ENCODE results near the gene SACS. TPM values are rescaled to one million over a fixed set of nuclear protein-coding genes. Genes with fewer than 3 reads are reported as not detected.

SACS gene
- total RNA-seq, 1 experiment from 2014 or later: 19.8 TPM

DNA sequence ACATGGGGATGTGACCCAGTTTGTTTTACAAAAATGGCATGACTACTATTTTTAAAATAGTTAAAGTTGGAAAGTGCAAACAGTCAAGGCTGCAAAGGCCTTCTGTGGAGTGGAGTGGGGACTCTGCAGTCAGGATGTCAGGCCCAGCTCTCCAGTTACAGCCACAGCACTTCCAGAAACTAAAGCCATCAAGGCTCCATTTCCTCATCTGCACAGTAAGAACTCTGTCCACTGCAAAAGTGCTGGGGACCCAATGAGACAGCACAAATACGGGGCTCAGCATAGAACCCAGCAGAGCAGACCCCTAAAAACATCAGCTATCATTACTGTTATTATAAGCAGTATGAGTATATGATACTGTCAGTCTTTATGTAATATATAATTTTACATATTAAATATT is 73.6 kb downstream of the SACS start:
- Histone ChIP-seq H3K27me3 (ENCODE audit: control insufficient read depth, insufficient read depth, low read length) (no peaks in the 10 kb centered on the region), H3K36me3 (ENCODE audit: control insufficient read depth, insufficient read depth, low read length) (peaks cover 7% of the 10 kb centered on the region; the same call in 1 of the 2 replicates), H3K27ac (ENCODE audit: low read length) (no peak overlapping the region), H3K4me1 (ENCODE audit: control insufficient read depth, insufficient read depth, low read length) (no peaks in the 10 kb centered on the region), H3K4me3 (ENCODE audit: low read depth in 2 of 2, low read length in 2 of 2) (no peak overlapping the region), H3K9me3 (ENCODE audit: control insufficient read depth, insufficient read depth, low read depth, low read length) (no peaks in the 10 kb centered on the region)
- BruUV-seq (replicated peaks): no TSS peak
- in situ Hi-C loops (cut with HindIII; ENCODE audit: low pct_unique_long_range_greater_than_20kb, low sequenced_read_pairs): no loop called here
- POLR2A ChIA-PET: no interaction called here
- DNase-seq (ENCODE audit: low read depth, low spot score) (no peak), ATAC-seq (no peak)
- CTCF ChIA-PET: no interaction called here
- intact Hi-C loops (cut with micrococcal nuclease; ENCODE audit: unreplicated experiment): no loop called here
- TF ChIP-seq, protein P1, sequence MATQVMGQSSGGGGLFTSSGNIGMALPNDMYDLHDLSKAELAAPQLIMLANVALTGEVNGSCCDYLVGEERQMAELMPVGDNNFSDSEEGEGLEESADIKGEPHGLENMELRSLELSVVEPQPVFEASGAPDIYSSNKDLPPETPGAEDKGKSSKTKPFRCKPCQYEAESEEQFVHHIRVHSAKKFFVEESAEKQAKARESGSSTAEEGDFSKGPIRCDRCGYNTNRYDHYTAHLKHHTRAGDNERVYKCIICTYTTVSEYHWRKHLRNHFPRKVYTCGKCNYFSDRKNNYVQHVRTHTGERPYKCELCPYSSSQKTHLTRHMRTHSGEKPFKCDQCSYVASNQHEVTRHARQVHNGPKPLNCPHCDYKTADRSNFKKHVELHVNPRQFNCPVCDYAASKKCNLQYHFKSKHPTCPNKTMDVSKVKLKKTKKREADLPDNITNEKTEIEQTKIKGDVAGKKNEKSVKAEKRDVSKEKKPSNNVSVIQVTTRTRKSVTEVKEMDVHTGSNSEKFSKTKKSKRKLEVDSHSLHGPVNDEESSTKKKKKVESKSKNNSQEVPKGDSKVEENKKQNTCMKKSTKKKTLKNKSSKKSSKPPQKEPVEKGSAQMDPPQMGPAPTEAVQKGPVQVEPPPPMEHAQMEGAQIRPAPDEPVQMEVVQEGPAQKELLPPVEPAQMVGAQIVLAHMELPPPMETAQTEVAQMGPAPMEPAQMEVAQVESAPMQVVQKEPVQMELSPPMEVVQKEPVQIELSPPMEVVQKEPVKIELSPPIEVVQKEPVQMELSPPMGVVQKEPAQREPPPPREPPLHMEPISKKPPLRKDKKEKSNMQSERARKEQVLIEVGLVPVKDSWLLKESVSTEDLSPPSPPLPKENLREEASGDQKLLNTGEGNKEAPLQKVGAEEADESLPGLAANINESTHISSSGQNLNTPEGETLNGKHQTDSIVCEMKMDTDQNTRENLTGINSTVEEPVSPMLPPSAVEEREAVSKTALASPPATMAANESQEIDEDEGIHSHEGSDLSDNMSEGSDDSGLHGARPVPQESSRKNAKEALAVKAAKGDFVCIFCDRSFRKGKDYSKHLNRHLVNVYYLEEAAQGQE (IDR thresholded peaks at IDR 0.05; ENCODE audit: insufficient read depth in 1 of 2, low read depth in 2 of 2, low read length in 1 of 2): no peak
- no peak for TF ChIP-seq POLR2AphosphoS5 (IDR thresholded peaks at IDR 0.05; ENCODE audit: low read depth, low read length)
- TF ChIP-seq SIN3A (IDR thresholded peaks at IDR 0.05; ENCODE audit: borderline replicate concordance, insufficient read depth, low read depth, low read length): no peak
- no peak for TF ChIP-seq TCF7L2 (IDR thresholded peaks at IDR 0.05; ENCODE audit: low read depth, low read length)

DNA sequence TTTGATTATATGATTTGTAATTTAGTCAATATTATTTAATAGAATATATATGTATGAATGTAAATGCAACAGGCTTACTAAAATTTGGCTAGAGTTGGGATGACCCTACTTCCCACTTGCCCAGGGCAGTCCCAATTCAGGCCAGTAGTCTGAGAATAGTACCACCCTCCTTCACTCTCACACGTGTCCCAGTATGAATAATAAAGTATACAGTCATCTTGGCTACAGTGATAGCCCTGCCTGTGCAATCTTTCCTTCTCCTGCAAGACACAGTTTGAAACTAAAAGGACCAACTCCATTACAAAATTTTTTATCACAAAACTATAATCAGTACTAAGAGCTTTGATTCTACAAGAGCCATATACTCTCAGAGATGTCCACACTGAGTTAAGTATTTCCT is 76.2 kb downstream of the SACS start:
- H3K4me3 ChIP-seq (ENCODE audit: low read depth in 2 of 2, low read length in 2 of 2): no peak overlapping the region
- no peaks in the 10 kb centered on the region for H3K27me3 ChIP-seq (ENCODE audit: control insufficient read depth, insufficient read depth, low read length)
- no peak overlapping the region for H3K27ac ChIP-seq (ENCODE audit: low read length)
- intact Hi-C loops (cut with micrococcal nuclease; ENCODE audit: unreplicated experiment): no loop called here
- ATAC-seq (no peak), DNase-seq (ENCODE audit: low read depth, low spot score) (no peak)
- H3K9me3 ChIP-seq (ENCODE audit: control insufficient read depth, insufficient read depth, low read depth, low read length): no peaks in the 10 kb centered on the region
- TF ChIP-seq SIN3A (IDR thresholded peaks at IDR 0.05; ENCODE audit: borderline replicate concordance, insufficient read depth, low read depth, low read length) (no peak), TCF7L2 (IDR thresholded peaks at IDR 0.05; ENCODE audit: low read depth, low read length) (no peak), POLR2AphosphoS5 (IDR thresholded peaks at IDR 0.05; ENCODE audit: low read depth, low read length) (no peak)
- TF ChIP-seq, protein P1 (IDR thresholded peaks at IDR 0.05; ENCODE audit: insufficient read depth in 1 of 2, low read depth in 2 of 2, low read length in 1 of 2): no peak
- TF ChIP-seq, protein P2, sequence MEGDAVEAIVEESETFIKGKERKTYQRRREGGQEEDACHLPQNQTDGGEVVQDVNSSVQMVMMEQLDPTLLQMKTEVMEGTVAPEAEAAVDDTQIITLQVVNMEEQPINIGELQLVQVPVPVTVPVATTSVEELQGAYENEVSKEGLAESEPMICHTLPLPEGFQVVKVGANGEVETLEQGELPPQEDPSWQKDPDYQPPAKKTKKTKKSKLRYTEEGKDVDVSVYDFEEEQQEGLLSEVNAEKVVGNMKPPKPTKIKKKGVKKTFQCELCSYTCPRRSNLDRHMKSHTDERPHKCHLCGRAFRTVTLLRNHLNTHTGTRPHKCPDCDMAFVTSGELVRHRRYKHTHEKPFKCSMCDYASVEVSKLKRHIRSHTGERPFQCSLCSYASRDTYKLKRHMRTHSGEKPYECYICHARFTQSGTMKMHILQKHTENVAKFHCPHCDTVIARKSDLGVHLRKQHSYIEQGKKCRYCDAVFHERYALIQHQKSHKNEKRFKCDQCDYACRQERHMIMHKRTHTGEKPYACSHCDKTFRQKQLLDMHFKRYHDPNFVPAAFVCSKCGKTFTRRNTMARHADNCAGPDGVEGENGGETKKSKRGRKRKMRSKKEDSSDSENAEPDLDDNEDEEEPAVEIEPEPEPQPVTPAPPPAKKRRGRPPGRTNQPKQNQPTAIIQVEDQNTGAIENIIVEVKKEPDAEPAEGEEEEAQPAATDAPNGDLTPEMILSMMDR (IDR thresholded peaks at IDR 0.05): no peak
- CTCF ChIA-PET: no interaction called here
- in situ Hi-C loops (cut with HindIII; ENCODE audit: low pct_unique_long_range_greater_than_20kb, low sequenced_read_pairs): no loop called here
- no peaks in the 10 kb centered on the region for H3K4me1 ChIP-seq (ENCODE audit: control insufficient read depth, insufficient read depth, low read length)
- POLR2A ChIA-PET: no interaction called here
- BruUV-seq (replicated peaks): no TSS peak
- peaks cover 5% of the 10 kb centered on the region; the same call in 1 of the 2 replicates for H3K36me3 ChIP-seq (ENCODE audit: control insufficient read depth, insufficient read depth, low read length)

All from Panc1 (cell line).